D721Med (cell line): ENCODE measurements around the gene ABAT.
"Not testable (repeated sequence)": the region's sequence is repeated elsewhere in the genome, so short reads cannot be mapped to it uniquely, and the experiment has no call there.

Source experiments
- DNase-seq: peaks from one replicate; pipeline ENCODE4 v3.0.0; 2011; ENCODE audit warnings: low spot score; ENCODE audit not compliant: insufficient read length
- FAIRE-seq: peaks from 2 replicates; lab custom pipeline; 2011; peaks lifted over from hg19 to GRCh38; lab: Jason Lieb, UNC
- TF ChIP-seq, protein P1 (sequence below): IDR thresholded peaks from 2 replicates; pipeline ENCODE4 v1.5.1; 2012; ENCODE audit warnings: mild to moderate bottlenecking, control low read depth; ENCODE audit not compliant: insufficient read depth; ENCODE audit errors: missing control alignments

The ABAT gene

GRCh38 chr16:8796469-8797363 lies 122.3 kb downstream of the ABAT start:
- no peak for DNase-seq
- no peak for FAIRE-seq
- TF ChIP-seq, protein P1, sequence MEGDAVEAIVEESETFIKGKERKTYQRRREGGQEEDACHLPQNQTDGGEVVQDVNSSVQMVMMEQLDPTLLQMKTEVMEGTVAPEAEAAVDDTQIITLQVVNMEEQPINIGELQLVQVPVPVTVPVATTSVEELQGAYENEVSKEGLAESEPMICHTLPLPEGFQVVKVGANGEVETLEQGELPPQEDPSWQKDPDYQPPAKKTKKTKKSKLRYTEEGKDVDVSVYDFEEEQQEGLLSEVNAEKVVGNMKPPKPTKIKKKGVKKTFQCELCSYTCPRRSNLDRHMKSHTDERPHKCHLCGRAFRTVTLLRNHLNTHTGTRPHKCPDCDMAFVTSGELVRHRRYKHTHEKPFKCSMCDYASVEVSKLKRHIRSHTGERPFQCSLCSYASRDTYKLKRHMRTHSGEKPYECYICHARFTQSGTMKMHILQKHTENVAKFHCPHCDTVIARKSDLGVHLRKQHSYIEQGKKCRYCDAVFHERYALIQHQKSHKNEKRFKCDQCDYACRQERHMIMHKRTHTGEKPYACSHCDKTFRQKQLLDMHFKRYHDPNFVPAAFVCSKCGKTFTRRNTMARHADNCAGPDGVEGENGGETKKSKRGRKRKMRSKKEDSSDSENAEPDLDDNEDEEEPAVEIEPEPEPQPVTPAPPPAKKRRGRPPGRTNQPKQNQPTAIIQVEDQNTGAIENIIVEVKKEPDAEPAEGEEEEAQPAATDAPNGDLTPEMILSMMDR, result no peak

DNA sequence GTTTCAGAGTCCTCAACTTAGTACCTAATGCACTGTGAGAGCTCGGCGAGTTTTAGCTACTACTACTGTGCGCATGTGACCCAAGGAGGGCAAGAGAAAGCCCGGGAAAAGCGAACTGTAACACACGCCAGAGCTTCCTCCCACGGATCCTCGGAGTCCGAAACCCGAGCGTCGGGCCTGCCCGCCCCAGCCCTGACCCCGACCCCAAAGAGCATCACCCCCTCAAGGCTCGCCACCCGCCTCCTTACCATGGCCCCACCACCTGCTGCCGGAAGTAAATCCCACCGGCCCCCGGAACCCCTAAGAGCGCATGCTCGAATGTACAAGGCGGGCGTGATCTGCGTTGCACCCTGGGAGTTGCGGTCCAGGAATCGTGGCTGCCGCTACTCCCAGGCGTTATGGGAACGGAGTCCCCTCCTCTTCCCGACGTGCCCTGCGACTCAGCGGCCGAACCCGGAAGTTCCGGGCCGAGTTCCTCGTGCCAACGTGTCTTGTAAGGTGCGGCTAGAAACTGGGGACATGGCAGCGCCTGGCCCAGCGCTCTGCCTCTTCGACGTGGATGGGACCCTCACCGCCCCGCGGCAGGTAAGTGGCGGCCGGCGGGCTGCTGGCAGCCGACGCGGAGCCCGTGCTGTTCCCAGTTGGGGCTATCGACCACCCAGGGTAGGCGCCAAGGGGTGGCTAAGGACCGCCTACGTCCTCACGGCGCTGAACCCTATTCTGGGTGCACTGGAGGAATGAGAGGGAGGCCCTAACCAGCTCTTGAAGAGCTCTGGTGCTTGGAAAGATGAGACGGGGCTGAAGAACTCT lies 123.2 kb downstream of the ABAT start, which contains the start of the genes PMM2 and TMEM186:
Gene PMM2 (plus strand): TSS at position 476 of the 810 bp plus-strand sequence. CDS start 44 bp downstream, at position 520.
Gene TMEM186 (minus strand): TSS at position 276 of the 810 bp plus-strand sequence. CDS start 25 bp downstream, at position 251.
- FAIRE-seq (no peak), DNase-seq (peak; percentile 96)
- TF ChIP-seq, protein P1, result no peak

GRCh38 chr16:8798174-8798527 lies 123.7 kb downstream of the ABAT start:
- FAIRE-seq, result no peak
- TF ChIP-seq, protein P1, result no peak
- no peak for DNase-seq

GRCh38 chr16:8798535-8799157 lies 124.2 kb downstream of the ABAT start:
- DNase-seq, result no peak
- FAIRE-seq, result no peak
- TF ChIP-seq, protein P1, result no peak

DNA sequence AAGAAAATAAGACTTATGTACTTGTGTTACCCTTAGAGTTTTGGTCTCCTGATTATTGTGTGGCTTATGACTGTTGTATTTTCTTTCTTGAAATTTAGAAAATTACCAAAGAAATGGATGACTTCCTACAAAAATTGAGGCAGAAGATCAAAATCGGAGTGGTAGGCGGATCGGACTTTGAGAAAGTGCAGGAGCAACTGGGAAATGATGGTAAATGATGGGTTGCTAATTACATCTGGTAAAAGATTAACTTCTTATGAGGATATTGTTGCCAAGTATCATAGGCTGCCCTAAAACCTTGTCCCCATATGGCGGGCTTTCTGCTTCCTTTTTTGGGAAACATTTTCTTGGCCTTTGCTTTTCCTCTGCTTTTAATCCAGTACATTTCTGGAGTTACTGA lies 127.3 kb downstream of the ABAT start:
- no peak for FAIRE-seq
- TF ChIP-seq, protein P1, result no peak
- DNase-seq, result no peak

DNA sequence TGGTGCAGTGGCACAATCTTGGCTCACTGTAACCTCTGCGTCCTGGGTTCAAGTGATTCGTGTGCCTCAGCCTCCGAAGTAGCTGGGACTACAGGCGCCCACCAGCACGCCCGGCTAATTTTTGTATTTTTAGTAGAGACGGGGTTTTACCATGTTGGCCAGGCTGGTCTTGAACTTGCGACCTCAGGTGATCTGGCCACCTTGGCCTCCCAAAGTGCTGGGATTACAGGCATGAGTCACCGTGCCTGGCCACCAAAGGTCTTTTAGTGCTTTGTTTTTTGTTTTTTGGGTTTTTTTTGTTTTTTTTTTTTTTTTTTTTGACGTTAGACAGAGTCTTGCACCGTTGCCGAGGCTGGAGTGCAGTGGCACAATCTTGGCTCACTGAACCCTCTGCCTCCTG lies 129.3 kb downstream of the ABAT start:
- FAIRE-seq, DNase-seq: not testable (repeated sequence)

DNA sequence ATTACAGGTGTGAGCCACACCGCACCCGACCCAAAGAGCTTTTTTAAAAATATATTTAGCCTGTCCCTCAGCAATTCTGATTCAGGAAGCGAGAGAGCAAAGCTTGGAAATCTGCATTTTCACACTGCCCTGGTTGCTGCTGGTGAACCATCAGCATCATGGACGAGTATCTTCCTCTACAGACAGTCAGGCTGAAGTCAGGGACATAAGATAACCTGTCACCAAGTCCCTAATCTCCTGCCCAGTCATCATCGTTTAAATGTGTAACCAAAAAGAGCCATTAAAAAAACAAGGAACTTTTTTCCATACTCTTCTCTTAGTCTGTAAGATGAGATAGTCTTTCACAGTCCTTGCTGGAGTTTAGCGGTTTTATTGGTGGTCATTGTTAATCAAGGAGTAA lies 129.9 kb downstream of the ABAT start:
- TF ChIP-seq, protein P1, result no peak
- DNase-seq (no peak), FAIRE-seq (no peak)
